NCI-H526 treated with DMSO at 0.1 percent for 48 hours (cell line): Measurements from ENCODE around the gene S100A3.
A peak's percentile ranks its signal among the peaks of the same experiment; 100 is the strongest.
"Not testable (repeated sequence)": the region's sequence is repeated elsewhere in the genome, so short reads cannot be mapped to it uniquely, and the experiment has no call there.

Experiments used
- DNase-seq: peaks from one replicate; lab custom pipeline; 2025; lab: John Stamatoyannopoulos, UW

S100A3 gene, protein sequence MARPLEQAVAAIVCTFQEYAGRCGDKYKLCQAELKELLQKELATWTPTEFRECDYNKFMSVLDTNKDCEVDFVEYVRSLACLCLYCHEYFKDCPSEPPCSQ

DNA sequence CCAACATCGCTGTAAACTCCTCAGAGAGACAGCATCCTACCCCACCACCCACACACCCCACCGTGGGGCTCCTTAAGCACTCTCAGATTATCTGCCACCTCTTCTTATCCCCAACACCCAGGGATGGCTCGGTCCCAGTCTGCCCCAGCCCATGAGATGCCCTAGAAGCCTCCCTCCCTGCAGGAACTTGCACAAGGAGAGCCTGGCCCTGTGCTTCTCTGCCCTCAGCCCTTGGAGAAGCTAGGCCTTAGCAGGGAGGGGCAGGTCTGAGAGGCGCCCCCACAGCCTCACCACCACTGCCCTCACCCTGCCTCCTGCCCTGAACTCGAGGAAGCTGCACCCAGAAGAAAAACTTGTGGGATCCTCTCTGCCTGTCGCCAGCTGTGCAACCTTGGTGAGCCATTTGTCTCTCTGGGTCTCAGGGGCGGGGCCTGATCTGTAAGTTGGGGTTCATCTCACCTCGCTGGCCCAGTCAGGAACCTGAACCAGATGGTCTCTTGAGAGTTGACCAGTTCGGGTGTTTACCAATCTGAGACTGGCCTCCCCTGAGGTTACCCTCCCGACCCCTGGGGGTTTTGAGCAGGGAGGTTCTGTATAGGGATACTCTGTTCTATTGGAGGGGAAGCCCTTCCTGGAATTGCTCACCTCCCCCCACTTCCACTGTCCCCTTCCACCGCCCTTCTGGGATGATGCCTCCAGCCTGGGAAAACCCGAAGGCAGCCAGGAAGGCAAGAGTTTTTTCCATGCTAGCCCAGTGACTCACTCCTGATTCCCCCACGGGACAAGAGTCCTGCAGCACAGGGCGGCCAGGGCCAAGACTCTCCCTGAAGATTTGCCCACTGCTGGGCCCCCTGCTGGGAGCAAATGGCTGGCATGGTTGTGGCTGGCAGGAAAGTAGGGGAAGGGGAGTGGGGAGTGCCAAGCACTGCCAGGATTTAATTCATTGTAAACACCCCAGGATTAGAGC is at the start of gene S100A3:
Gene S100A3, minus strand, starts transcription at position 537 of the 967 bp plus-strand sequence. CDS start 773 bp downstream, outside the sequence.
- no peak for DNase-seq

- no peak for DNase-seq
Observed at GRCh38 chr1:153598309-153599172, 49.5 kb upstream of the S100A3 start.

DNA sequence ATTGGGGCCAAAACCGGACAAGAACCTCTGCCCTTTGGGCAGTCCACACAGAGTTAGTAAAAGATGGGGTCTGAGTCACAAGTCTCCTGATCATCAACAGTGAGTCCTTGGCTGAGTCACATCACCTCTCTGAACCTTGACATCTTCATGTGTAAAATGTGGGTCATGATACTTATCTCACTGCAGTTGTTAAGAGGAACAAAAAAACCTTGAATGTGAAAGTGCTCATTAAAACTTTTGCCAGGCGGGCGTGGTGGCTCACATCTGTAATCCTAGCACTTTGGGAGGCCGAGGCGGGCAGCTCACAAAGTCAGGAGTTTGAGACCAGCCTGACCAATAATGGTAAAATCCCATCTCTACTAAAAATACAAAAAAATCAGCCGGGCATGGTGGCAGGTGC is 48.1 kb upstream of the S100A3 start:
- no peak for DNase-seq

DNA sequence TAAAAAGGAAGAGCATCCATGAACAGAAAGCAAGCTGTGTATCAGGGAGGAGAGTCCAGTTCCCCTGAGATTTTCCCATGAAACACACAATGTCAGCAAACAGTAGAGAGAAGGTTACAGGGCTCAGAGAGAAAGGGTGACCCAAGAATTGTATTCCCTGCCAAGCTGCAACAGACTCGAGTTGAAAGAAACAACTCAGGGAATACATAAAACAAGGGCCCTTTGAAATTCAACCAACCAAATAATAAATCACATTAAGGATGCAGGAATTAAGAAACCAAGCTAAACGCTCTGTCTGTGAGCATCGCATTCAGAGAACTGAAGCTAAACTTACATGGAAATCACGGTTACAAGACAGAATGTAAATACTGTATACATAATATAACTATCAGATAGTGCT is 43.7 kb upstream of the S100A3 start:
- DNase-seq: no peak

DNA sequence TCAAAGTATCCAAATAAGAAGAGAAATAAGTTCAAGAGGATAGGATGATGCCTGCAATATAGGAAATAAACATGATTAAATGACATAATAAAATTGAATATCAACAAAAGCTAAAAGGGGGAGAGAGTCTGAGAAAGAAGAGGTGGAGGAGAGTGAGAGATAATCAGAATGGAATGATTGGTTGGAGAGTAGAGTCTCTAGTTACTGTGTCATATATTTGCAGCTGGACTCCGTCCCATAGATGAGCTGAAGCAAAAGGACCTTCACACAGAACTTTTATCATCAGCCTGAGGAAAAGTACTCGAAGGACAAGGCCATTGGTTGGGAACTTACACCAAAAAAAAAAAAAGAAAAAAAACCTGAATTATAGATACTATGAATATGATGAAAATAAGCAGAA is 39.4 kb upstream of the S100A3 start:
- no peak for DNase-seq

DNA sequence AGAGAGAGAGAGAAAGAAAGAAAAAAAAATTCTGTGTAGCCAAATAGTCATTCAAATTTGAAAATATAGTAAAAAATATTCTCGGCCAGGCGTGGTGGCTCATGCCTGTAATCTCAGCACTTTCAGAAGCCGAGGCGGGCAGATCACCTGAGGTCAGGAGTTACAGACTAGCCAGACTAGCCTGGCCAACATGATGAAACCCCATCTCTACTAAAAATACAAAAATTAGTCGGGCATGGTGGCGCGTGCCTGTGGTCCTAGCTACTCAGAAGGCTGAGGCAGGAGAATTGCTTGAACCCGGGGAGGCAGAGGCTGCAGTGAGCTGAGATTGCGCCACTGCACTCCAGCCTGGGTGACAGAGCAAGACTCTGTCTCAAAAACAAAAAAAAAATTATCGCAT is 39.0 kb upstream of the S100A3 start:
- not testable (repeated sequence) for DNase-seq

DNA sequence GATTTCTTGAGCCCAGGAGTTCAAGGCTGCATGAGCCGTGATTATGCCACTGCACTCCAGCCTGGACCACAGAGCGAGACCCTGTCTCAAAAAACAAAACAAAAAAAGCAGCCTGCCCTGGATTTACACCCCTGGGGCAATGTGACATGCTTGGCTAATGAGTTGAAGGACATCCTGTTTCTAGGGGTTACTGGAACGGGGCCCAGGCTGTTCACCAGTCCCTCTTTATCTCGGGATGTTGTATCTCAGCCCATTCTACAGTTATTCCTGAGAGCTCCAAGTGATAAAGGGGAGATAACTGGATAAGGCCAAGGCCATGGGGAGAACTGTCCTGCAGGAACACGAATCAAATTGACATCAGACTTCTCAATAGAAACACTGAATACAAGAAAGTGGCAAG is 38.3 kb upstream of the S100A3 start:
- no peak for DNase-seq

DNA sequence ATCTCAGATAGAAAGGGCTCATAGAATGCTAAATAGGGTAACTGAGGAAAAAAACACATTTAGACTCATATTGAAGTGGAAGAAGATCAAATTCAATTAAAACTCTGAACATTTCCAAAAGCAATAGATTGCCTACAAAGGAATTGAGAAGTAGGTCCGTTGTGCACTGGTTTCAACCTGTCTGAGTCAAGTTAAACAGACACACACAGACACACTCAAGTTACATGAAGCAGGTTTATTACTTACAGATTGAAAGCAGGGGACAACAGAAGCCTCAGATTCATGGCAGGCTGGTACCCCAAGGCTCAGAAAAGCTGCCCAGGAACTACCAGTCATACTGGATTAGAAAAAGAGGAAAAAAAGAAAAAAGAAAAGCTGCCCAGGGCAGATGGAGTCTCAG is 37.3 kb upstream of the S100A3 start:
- DNase-seq: no peak

DNA sequence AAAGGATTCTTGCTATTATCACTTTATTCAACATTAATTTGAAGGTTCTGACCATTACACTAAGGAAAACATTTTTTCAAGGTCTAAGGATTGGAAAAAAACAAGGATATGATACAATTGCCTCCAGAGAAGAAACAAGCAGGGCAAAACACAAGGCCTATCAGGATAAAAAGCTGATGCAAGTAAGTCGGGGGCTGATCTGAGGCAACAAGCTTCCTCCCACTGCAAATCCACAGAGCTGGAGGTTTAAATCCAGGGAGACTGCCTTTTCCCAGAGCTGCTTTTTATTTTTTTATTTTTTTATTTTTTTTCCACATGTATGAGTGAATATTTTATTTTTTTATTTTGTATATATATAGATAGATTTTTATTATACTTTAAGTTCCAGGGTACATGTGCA is 35.9 kb upstream of the S100A3 start:
- no peak for DNase-seq

- no peak for DNase-seq
Observed at GRCh38 chr1:153583976-153584375, 34.9 kb upstream of the S100A3 start.

GRCh38 chr1:153583514-153583913 is 34.5 kb upstream of the S100A3 start:
- not testable (repeated sequence) for DNase-seq

DNA sequence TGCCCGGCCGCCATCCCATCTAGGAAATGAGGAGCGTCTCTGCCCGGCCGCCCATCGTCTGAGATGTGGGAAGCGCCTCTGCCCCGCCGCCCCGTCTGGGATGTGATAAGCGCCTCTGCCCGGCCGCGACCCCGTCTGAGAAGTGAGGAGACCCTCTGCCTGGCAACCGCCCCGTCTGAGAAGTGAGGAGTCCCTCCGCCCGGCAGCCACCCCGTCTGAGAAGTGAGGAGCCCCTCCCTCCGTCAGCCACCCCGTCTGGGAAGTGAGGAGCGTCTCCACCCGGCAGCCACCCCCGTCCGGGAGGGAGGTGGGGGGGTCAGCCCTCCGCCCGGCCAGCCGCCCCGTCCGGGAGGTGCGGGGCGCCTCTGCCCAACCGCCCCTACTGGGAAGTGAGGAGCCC is 33.8 kb upstream of the S100A3 start:
- not testable (repeated sequence) for DNase-seq

- no peak for DNase-seq
Observed at GRCh38 chr1:153578936-153579335, 29.9 kb upstream of the S100A3 start.

DNA sequence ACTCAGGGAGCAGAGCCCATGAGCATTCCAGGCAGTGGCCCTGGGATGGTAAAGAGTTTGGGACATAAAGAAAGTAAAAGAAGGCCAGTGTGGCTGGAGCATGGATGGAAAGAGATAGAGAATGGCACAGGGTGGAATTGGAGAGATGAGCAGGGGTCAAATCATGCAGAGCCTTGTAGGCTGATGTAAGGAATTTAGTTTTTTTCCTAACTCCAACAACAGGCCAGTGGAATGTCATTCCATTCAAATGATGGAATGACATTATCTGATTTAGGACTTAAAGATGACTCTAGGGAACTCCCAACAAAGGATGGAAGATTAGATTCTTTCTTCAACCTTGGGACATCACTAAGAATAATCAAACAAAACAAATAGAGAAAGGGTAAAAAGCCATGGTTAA is 29.4 kb upstream of the S100A3 start:
- DNase-seq: no peak

DNA sequence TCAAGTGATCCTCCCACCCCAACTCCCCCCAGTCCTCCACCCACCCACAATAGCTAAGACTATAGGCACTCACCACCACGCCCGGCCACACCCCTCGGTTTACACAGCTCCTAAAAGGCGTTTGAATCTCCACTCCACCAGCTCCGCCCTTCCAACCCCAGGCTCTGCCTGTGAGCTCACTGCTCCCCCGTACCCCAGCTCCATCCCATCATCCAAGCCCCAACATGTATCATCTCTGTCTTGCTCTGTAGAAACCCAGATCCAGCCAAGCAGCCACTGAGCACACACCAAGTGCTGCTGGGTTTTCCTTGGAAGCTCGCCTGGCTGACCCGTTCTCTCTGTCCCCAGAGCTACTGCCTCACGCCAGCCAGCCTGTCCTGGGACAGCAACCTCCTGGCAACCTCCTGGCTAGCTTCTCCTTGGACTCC is 28.6 kb upstream of the S100A3 start:
- DNase-seq: no peak

- no peak for DNase-seq
Observed at GRCh38 chr1:153577138-153577537, 28.1 kb upstream of the S100A3 start.

DNA sequence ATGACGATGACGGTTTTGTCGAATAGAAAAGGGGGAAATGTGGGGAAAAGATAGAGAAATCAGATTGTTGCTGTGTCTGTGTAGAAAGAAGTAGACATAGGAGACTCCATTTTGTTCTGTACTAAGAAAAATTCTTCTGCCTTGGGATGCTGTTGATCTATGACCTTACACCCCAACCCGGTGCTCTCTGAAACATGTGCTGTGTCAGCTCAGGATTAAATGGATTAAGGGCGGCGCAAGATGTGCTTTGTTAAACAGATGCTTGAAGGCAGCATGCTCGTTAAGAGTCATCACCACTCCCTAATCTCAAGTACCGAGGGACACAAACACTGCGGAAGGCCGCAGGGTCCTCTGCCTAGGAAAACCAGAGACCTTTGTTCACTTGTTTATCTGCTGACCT is 26.4 kb upstream of the S100A3 start:
- DNase-seq: not testable (repeated sequence)

GRCh38 chr1:153575081-153575491 is 26.0 kb upstream of the S100A3 start:
- not testable (repeated sequence) for DNase-seq

GRCh38 chr1:153573351-153573750 is 24.3 kb upstream of the S100A3 start:
- no peak for DNase-seq

- DNase-seq: peak; percentile 55
Observed at GRCh38 chr1:153572569-153573015, 23.5 kb upstream of the S100A3 start.

- DNase-seq: no peak
Observed at GRCh38 chr1:153571706-153572105, 22.6 kb upstream of the S100A3 start.

DNA sequence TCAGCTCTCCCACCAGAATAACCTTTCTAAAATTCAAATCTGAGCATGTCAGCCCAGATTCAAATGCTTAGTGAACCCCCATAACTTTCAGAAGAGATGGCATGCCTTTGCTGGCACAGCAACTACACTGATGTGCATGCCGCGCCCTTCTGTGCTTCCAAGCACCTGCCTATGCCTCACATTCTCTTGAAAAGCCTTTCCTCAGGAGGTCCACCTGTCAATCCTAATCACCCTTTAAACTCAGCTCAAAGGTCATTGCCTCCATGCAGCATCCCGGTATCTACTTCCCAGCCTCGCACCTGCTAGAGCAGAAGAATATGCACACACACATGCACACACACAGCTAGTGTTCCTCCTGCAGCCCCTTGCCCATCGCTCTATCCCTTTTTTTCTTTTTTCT is 21.8 kb upstream of the S100A3 start:
- no peak for DNase-seq
